HG02884 (cell line): ENCODE data around the gene PTPRN2.
"Not testable (repeated sequence)": the region's sequence is repeated elsewhere in the genome, so short reads cannot be mapped to it uniquely, and the experiment has no call there.

Source experiments
- ATAC-seq: cut with Tn5 transposase; IDR thresholded peaks from one replicate; pipeline ENCODE4 v1.9.1; 2021; ENCODE audit warnings: mild to moderate bottlenecking, moderate library complexity; ENCODE audit not compliant: unreplicated experiment

PTPRN2 gene

GRCh38 chr7:157731126-157731525 is 856.5 kb downstream of the PTPRN2 start:
- ATAC-seq: no peak

GRCh38 chr7:157730614-157731013 is 857.0 kb downstream of the PTPRN2 start:
- ATAC-seq: no peak

GRCh38 chr7:157729566-157729965 is 858.1 kb downstream of the PTPRN2 start:
- no peak for ATAC-seq

- no peak for ATAC-seq
Measured at GRCh38 chr7:157727964-157728615, 859.5 kb downstream of the PTPRN2 start.

GRCh38 chr7:157726764-157727163 is 860.9 kb downstream of the PTPRN2 start:
- no peak for ATAC-seq

GRCh38 chr7:157725312-157725711 is 862.3 kb downstream of the PTPRN2 start:
- ATAC-seq: not testable (repeated sequence)

GRCh38 chr7:157723205-157723604 is 864.4 kb downstream of the PTPRN2 start:
- no peak for ATAC-seq

GRCh38 chr7:157722137-157723060 is 865.2 kb downstream of the PTPRN2 start:
- ATAC-seq: no peak

- ATAC-seq: no peak
Measured at GRCh38 chr7:157721468-157722136, 866.0 kb downstream of the PTPRN2 start.

- no peak for ATAC-seq
Measured at GRCh38 chr7:157719705-157720655, 867.6 kb downstream of the PTPRN2 start.

GRCh38 chr7:157719008-157719682 is 868.5 kb downstream of the PTPRN2 start:
- ATAC-seq: no peak

- ATAC-seq: no peak
Measured at GRCh38 chr7:157718303-157719007, 869.2 kb downstream of the PTPRN2 start.

GRCh38 chr7:157717211-157718174 is 870.1 kb downstream of the PTPRN2 start:
- ATAC-seq: no peak

- ATAC-seq: no peak
Measured at GRCh38 chr7:157715938-157716280, 871.7 kb downstream of the PTPRN2 start.

- ATAC-seq: no peak
Measured at GRCh38 chr7:157715071-157715937, 872.3 kb downstream of the PTPRN2 start.

GRCh38 chr7:157714166-157715070 is 873.2 kb downstream of the PTPRN2 start:
- no peak for ATAC-seq
